GM08714 (cell line): Measurements from ENCODE around the gene PRMT1.

Source experiments
- H3K4me3 ChIP-seq: fragments of 200-500 bp; sonication (Bioruptor generic); 2 replicates; pipeline ENCODE4 v1.5.1; 2014; ENCODE audit warnings: mild to moderate bottlenecking, low read length, inconsistent platforms
- ZNF274 ChIP-seq: IDR thresholded peaks from 2 replicates; pipeline ENCODE4 v1.6.1; 2012; ENCODE audit warnings: mild to moderate bottlenecking, low read depth, low read length

PRMT1 gene

GRCh38 chr19:49672131-49672919 is 4.7 kb upstream of the PRMT1 start:
- no peak for TF ChIP-seq ZNF274
- no peak overlapping the region for H3K4me3 ChIP-seq

GRCh38 chr19:49676136-49676783 is 811 bp upstream of the PRMT1 start:
- H3K4me3 ChIP-seq: peak overlapping the region; percentile 76; the same call in 1 of the 2 replicates
- no peak for TF ChIP-seq ZNF274

GRCh38 chr19:49676784-49677230 is 264 bp upstream of the PRMT1 start:
- no peak for TF ChIP-seq ZNF274
- peak overlapping the region; percentile 81; the same call in 1 of the 2 replicates for H3K4me3 ChIP-seq

GRCh38 chr19:49677901-49678674 is 1.0 kb downstream of the PRMT1 start:
- no peak for TF ChIP-seq ZNF274
- peak overlapping the region; percentile 81 for H3K4me3 ChIP-seq

GRCh38 chr19:49678985-49679770 is 2.1 kb downstream of the PRMT1 start:
- peak overlapping the region; percentile 13; the same call in 1 of the 2 replicates for H3K4me3 ChIP-seq
- TF ChIP-seq ZNF274: no peak

GRCh38 chr19:49679771-49680413 is 2.8 kb downstream of the PRMT1 start:
- TF ChIP-seq ZNF274: no peak
- no peak overlapping the region for H3K4me3 ChIP-seq

- H3K4me3 ChIP-seq: no peak overlapping the region
- no peak for TF ChIP-seq ZNF274
These were observed 3.6 kb downstream of the PRMT1 start for GRCh38 chr19:49680421-49681351.

- H3K4me3 ChIP-seq: no peak overlapping the region
- TF ChIP-seq ZNF274: no peak
These were observed 4.8 kb downstream of the PRMT1 start for GRCh38 chr19:49681830-49682229.

- H3K4me3 ChIP-seq: no peak overlapping the region
- no peak for TF ChIP-seq ZNF274
These were observed 5.2 kb downstream of the PRMT1 start for GRCh38 chr19:49682274-49682673.

GRCh38 chr19:49683814-49684250 is 6.8 kb downstream of the PRMT1 start:
- TF ChIP-seq ZNF274: no peak

GRCh38 chr19:49684251-49684982 is 7.3 kb downstream of the PRMT1 start:
- no peak for TF ChIP-seq ZNF274
- no peak overlapping the region for H3K4me3 ChIP-seq

More at GRCh38 chr19:49683814-49684250, 6.8 kb downstream of the PRMT1 start:
- no peak overlapping the region for H3K4me3 ChIP-seq

- H3K4me3 ChIP-seq: no peak overlapping the region
- no peak for TF ChIP-seq ZNF274
These were observed 8.0 kb downstream of the PRMT1 start for GRCh38 chr19:49684983-49685553.
